NT2/D1 (cell line): ENCODE data around the gene ZNF808.

Source experiments
- YY1 ChIP-seq: IDR thresholded peaks from 2 replicates; pipeline ENCODE4 v1.6.1; 2011; ENCODE audit not compliant: insufficient read length, insufficient read depth
- ZNF274 ChIP-seq: IDR thresholded peaks from 2 replicates; pipeline ENCODE4 v1.6.1; 2011; ENCODE audit warnings: mild to moderate bottlenecking, low read depth, low read length

DNA sequence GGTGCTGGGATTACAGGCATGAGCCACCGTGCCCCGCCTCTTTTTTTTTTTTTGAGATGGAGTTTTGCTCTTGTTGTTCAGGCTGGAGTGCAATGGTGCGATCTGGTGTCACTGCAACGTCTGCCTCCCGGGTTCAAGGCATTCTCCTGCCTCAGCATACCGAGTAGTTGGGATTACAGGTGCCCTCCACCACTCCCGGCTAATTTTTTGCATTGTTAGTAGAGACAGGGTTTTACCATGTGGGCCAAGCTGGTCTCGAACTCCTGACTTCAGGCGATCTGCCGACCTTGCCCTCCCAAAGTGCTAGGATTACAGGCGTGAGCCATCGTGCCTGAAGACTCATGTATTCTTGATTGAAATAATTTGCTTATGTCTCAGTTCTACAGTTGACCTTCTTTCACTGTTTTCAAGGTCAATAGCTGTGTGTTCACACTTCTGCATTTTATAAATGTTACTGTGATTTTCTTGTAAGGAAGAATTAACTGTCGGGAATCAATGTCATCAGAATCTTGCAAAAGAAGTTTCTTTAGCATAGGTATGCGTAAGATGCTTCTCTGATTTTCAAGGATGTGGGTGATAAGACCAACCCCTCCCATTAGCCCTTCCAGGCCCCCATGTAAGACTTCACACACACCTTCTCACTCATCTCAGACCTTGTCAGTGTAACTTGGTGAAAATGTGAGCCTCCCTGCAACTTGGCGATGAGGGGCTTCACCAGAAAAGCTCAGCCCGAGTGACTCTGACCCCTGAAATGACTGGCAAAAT lies 29.9 kb downstream of the ZNF808 start:
- no peak for TF ChIP-seq ZNF274
- no peak for TF ChIP-seq YY1
